HEK293 (cell line): ENCODE measurements around the gene WDR43.

Experiments used
- CTCF ChIA-PET: fragments of 350-600 bp; formaldehyde crosslinking; extraction: SDS; loops from one replicate; lab custom pipeline; 2021; ENCODE audit warnings: antibody characterized with exemption; lab: Yijun Ruan, JAX
- POLR2A ChIA-PET: fragments of 300-600 bp; formaldehyde crosslinking; extraction: SDS; loops from one replicate; lab custom pipeline; 2020; ENCODE audit warnings: antibody characterized with exemption, inconsistent platforms; lab: Yijun Ruan, JAX
- H3K27ac ChIP-seq: fragments of 200-500 bp; sonication (Bioruptor generic); 2 replicates; pipeline ENCODE4 v1.5.1; 2014; ENCODE audit warnings: low read depth, low read length, control low read depth, inconsistent platforms; ENCODE audit errors: extremely low read depth
- H3K36me3 ChIP-seq, 2 experiments: fragments of 200-500 bp in 1 of 2; sonication (Bioruptor generic) in 1 of 2; 1 replicate in 1 of 2; 2 replicates in 1 of 2; pipeline ENCODE4 v1.5.1; 2014 to 2017; ENCODE audit warnings: inconsistent platforms in 2 of 2, low read length in 2 of 2; ENCODE audit not compliant: control insufficient read depth in 2 of 2, insufficient read depth in 1 of 2
- H3K4me1 ChIP-seq: fragments of 200-500 bp; sonication (Bioruptor generic); 2 replicates; pipeline ENCODE4 v1.5.1; 2014; ENCODE audit warnings: mild to moderate bottlenecking, low read length, inconsistent platforms; ENCODE audit not compliant: control insufficient read depth, insufficient read depth
- H3K4me3 ChIP-seq: 2 replicates; pipeline ENCODE4 v1.5.1; 2011; ENCODE audit warnings: low read depth, mild to moderate bottlenecking, control low read depth, low read length, moderate library complexity
- H3K9me3 ChIP-seq: fragments of 200-500 bp; sonication (Bioruptor generic); 2 replicates; pipeline ENCODE4 v1.5.1; 2014; ENCODE audit warnings: low read depth, low read length, inconsistent platforms; ENCODE audit not compliant: control insufficient read depth, insufficient read depth
- CTCF ChIP-seq: fragments of 450-650 bp; formaldehyde crosslinking; IDR thresholded peaks from 2 replicates; pipeline ENCODE4 v1.5.1; 2016; ENCODE audit warnings: missing biosample characterization, missing genetic modification characterization
- PRDM10 ChIP-seq: fragments of 450-650 bp; formaldehyde crosslinking; IDR thresholded peaks from 2 replicates; pipeline ENCODE4 v1.5.1; 2016; ENCODE audit warnings: missing biosample characterization, missing genetic modification characterization
- TRIM28 ChIP-seq: IDR thresholded peaks from 2 replicates; pipeline ENCODE4 v1.6.1; 2011; ENCODE audit warnings: low read length, control low read depth, borderline replicate concordance
- TSHZ1 ChIP-seq: fragments of 450-650 bp; formaldehyde crosslinking; IDR thresholded peaks from 2 replicates; pipeline ENCODE4 v1.5.1; 2016; ENCODE audit warnings: missing biosample characterization, missing genetic modification characterization, borderline replicate concordance
- WT1 ChIP-seq: fragments of 450-650 bp; formaldehyde crosslinking; IDR thresholded peaks from 2 replicates; pipeline ENCODE4 v1.5.1; 2016; ENCODE audit warnings: missing biosample characterization, missing genetic modification characterization
- ZEB2 ChIP-seq: fragments of 450-650 bp; formaldehyde crosslinking; IDR thresholded peaks from 2 replicates; pipeline ENCODE4 v1.5.1; 2016; ENCODE audit warnings: missing biosample characterization, missing genetic modification characterization
- ZFHX2 ChIP-seq: fragments of 450-650 bp; formaldehyde crosslinking; conservative IDR thresholded peaks from 2 replicates; pipeline ENCODE4 v1.5.1; 2016; ENCODE audit warnings: missing biosample characterization, missing genetic modification characterization
- ZFP3 ChIP-seq: fragments of 450-650 bp; formaldehyde crosslinking; IDR thresholded peaks from 2 replicates; pipeline ENCODE4 v1.5.1; 2016; ENCODE audit warnings: low read depth, missing biosample characterization, missing genetic modification characterization
- ZNF10 ChIP-seq: fragments of 450-650 bp; formaldehyde crosslinking; IDR thresholded peaks from 2 replicates; pipeline ENCODE4 v1.5.1; 2017; ENCODE audit warnings: missing biosample characterization, missing genetic modification characterization
- ZNF112 ChIP-seq: fragments of 450-650 bp; formaldehyde crosslinking; IDR thresholded peaks from 2 replicates; pipeline ENCODE4 v1.5.0; 2017; ENCODE audit warnings: missing biosample characterization, missing genetic modification characterization
- ZNF114 ChIP-seq: fragments of 450-650 bp; formaldehyde crosslinking; IDR thresholded peaks from 2 replicates; pipeline ENCODE4 v1.5.0; 2017; ENCODE audit warnings: missing biosample characterization, missing genetic modification characterization
- ZNF169 ChIP-seq: fragments of 450-650 bp; formaldehyde crosslinking; IDR thresholded peaks from 2 replicates; pipeline ENCODE4 v1.5.1; 2016; ENCODE audit warnings: missing biosample characterization, missing genetic modification characterization
- ZNF175 ChIP-seq: fragments of 450-650 bp; formaldehyde crosslinking; IDR thresholded peaks from 2 replicates; pipeline ENCODE4 v1.5.1; 2016; ENCODE audit warnings: missing biosample characterization, missing genetic modification characterization
- ZNF24 ChIP-seq: fragments of 450-650 bp; formaldehyde crosslinking; IDR thresholded peaks from 2 replicates; pipeline ENCODE4 v1.5.1; 2016; ENCODE audit warnings: missing biosample characterization, missing genetic modification characterization
- ZNF324 ChIP-seq: fragments of 450-650 bp; formaldehyde crosslinking; IDR thresholded peaks from 2 replicates; pipeline ENCODE4 v1.5.1; 2016; ENCODE audit warnings: missing biosample characterization, missing genetic modification characterization
- ZNF354C ChIP-seq: fragments of 450-650 bp; formaldehyde crosslinking; IDR thresholded peaks from 2 replicates; pipeline ENCODE4 v1.5.1; 2016; ENCODE audit warnings: missing biosample characterization, missing genetic modification characterization, low read depth, borderline replicate concordance
- ZNF391 ChIP-seq: fragments of 450-650 bp; formaldehyde crosslinking; IDR thresholded peaks from 2 replicates; pipeline ENCODE4 v1.5.1; 2016; ENCODE audit warnings: low read depth, missing biosample characterization, missing genetic modification characterization, borderline replicate concordance
- ZNF626 ChIP-seq: fragments of 450-650 bp; sonication (Bioruptor Pico); formaldehyde crosslinking; IDR thresholded peaks from 2 replicates; pipeline ENCODE4 v1.5.1; 2018; ENCODE audit warnings: missing biosample characterization, missing genetic modification characterization, inconsistent platforms
- ZNF670 ChIP-seq: fragments of 450-650 bp; formaldehyde crosslinking; IDR thresholded peaks from 2 replicates; pipeline ENCODE4 v1.5.1; 2016; ENCODE audit warnings: missing biosample characterization, missing genetic modification characterization, low read depth
- ZNF768 ChIP-seq: fragments of 450-650 bp; formaldehyde crosslinking; IDR thresholded peaks from 2 replicates; pipeline ENCODE4 v1.5.1; 2018; ENCODE audit warnings: missing biosample characterization, mild to moderate bottlenecking, missing genetic modification characterization
- ZNF837 ChIP-seq: fragments of 450-650 bp; formaldehyde crosslinking; IDR thresholded peaks from 2 replicates; pipeline ENCODE4 v1.5.1; 2016; ENCODE audit warnings: missing biosample characterization, missing genetic modification characterization

WDR43 gene

DNA sequence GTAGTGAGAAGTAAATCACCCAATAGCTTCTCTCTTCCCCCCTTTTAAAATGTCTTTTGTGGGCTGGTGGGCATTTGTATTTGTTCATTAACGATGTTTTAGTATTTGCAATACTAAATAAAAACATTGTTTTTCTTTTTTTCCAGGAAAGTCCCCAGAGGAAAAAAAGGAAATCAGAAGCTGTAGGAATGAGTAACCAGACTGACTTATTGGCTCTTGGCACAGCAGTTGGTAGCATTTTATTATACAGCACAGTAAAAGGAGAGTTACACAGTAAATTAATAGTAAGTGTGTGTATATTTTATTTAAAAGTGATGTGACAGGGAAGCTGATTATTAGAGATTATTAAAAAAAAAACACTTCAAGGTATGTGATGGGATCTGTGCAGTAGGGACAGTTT is 7.4 kb downstream of the WDR43 start (continued):
- TF ChIP-seq ZNF626 (no peak), CTCF (tag by site-specific recombination) (no peak), ZNF169 (no peak), ZNF837 (no peak), ZNF768 (no peak), ZNF391 (tag by site-specific recombination) (no peak), ZEB2 (tag by site-specific recombination) (no peak), ZNF354C (tag by site-specific recombination) (no peak)

GRCh38 chr2:28902584-28902983 is 8.1 kb downstream of the WDR43 start:
- Histone ChIP-seq H3K4me1 (peaks cover 18% of the 10 kb centered on the region), H3K9me3 (no peaks in the 10 kb centered on the region), H3K27ac (no peak overlapping the region), H3K4me3 (no peak overlapping the region), H3K36me3 (peaks cover 33 to 58% of the 10 kb centered on the region in 2 experiments)
- TF ChIP-seq ZNF175 (tag by site-specific recombination) (no peak), PRDM10 (tag by site-specific recombination) (0 out of 2 replicates have a peak, but pooled peaks have one; percentile 13)
- ChIA-PET POLR2A (no interaction called here), CTCF (no interaction called here)

DNA sequence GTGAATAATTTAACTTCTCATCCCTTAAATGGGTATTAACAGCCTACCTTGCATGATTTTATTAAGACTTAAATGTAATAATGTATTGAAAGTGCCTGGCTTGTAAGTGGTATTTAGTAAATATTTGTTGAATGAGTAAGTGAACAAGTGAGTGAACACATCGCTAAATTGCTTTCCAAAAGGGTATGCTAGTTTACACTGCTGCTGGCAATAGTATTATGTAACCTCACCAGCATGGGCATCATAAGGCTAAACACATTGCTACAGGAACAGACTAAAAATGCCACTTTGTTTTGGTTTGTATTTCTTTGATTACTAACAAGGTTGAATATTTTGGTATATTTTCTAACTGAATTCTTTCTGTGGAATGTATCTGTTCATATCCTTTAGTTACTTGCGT is 9.8 kb downstream of the WDR43 start:
- CTCF ChIA-PET: interaction anchor here (0.9 to 1.2 kb wide), 2 partner anchors 84 to 338 kb away, joined by 3 to 5 read pairs; no protein-coding TSS in a partner anchor
- Histone ChIP-seq H3K36me3 (peaks cover 50 to 75% of the 10 kb centered on the region in 2 experiments), H3K4me1 (peaks cover 5% of the 10 kb centered on the region; the same call in 1 of the 2 replicates), H3K4me3 (no peak overlapping the region), H3K27ac (no peak overlapping the region), H3K9me3 (no peaks in the 10 kb centered on the region)
- TF ChIP-seq ZNF112 (tag by site-specific recombination) (no peak), ZNF114 (tag by site-specific recombination) (no peak), ZFP3 (tag by site-specific recombination) (no peak), ZNF324 (no peak), ZNF10 (tag by site-specific recombination) (0 out of 2 replicates have a peak, but pooled peaks have one; percentile 13), ZNF670 (tag by site-specific recombination) (no peak), WT1 (tag by site-specific recombination) (no peak), TRIM28 (no peak), ZNF24 (tag by site-specific recombination) (peak; percentile 57; the same call in 1 of the 2 replicates), ZFHX2 (tag by site-specific recombination) (no peak), TSHZ1 (tag by site-specific recombination) (no peak), CTCF (tag by site-specific recombination) (no peak)
- POLR2A ChIA-PET: interaction anchor here (0.6 to 0.7 kb wide), 2 partner anchors 9 to 1651 kb away, joined by 3 to 5 read pairs; no protein-coding TSS in a partner anchor
